HG02798 (cell line): Measurements from ENCODE around the gene HIGD1B.
"Not testable (repeated sequence)": the region's sequence is repeated elsewhere in the genome, so short reads cannot be mapped to it uniquely, and the experiment has no call there.

Experiments
- ATAC-seq: cut with Tn5 transposase; IDR thresholded peaks from one replicate; pipeline ENCODE4 v1.9.1; 2021; ENCODE audit warnings: mild to moderate bottlenecking; ENCODE audit not compliant: unreplicated experiment, poor library complexity

Gene HIGD1B

DNA sequence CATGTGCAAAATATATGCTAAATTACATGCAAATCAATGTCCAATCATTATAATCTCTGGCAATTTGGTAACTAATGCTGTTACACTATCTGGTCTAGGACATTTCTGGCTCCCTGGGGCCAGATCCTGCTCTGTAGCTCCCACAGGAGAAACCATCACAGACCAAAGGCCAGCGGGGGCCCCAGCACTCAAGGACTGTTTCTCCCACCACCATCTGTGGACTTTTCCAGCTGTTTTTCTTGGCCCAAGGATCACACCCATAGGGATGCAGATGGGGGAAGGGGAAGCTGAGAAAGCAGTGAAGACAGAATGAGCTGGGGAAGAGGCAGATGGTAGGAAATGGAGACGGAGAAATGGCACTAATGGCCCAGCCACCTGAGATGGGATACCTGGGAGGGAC is at the start of gene HIGD1B:
HIGD1B (plus strand) TSS at position 298 of the 400 bp plus-strand sequence. CDS start 270 bp downstream, outside the sequence.
- no peak for ATAC-seq

GRCh38 chr17:44798356-44798755 is 49.3 kb upstream of the HIGD1B start:
- no peak for ATAC-seq

DNA sequence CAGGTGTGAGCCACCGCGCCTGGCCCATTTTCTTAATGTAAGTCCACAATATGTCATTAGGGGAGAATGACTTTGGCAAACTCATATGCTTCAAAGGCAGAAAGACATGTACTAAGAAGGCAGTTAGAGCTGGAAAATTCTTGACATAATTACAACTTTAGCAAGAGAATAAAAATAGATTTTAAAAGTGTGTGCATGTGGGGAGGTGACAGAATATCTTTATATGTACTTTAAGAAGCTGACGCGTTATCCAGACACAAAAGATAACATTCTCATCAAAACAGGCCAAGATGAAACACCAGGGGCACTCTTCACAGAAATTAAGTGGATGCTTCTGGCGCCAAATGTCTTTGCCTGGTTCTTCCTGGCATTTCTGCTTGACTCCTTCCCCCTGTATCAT is 45.8 kb upstream of the HIGD1B start:
- ATAC-seq = no peak

- no peak for ATAC-seq
Measured at GRCh38 chr17:44804302-44805089, 43.2 kb upstream of the HIGD1B start.

DNA sequence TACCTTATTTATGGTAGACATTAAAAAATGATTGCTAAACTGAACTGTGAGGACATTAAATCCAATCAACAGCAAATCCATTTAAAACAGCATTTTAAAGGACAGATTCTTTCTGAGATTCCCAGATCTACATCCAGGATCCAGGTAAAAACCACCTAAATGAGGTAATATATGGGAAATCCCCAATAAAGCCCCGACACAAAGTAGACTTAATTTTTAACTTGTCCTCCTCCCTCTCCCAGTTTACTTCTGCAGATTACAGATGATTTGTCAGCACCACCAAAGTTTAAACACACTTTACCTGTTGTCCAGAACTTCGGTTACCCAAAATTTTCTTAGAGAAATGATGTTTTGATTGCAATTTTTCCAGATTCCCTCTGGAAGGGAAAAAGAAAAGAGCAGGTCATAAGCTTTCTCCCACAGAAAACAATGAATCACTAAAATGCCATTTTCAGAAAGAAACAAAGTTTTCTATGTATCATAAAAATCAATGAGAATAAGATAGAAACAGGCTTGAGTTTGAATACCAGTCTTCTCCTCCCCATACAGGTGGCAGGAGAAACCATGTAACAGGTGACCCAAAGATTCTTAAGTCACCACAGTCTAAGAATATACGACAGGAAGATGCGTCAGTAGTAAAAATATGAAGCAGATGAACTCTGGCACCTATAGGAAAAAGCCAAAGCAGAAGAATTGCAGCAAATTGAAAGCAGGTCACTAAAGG is 40.4 kb upstream of the HIGD1B start:
- ATAC-seq = no peak

GRCh38 chr17:44807817-44808155 is 39.9 kb upstream of the HIGD1B start:
- no peak for ATAC-seq

DNA sequence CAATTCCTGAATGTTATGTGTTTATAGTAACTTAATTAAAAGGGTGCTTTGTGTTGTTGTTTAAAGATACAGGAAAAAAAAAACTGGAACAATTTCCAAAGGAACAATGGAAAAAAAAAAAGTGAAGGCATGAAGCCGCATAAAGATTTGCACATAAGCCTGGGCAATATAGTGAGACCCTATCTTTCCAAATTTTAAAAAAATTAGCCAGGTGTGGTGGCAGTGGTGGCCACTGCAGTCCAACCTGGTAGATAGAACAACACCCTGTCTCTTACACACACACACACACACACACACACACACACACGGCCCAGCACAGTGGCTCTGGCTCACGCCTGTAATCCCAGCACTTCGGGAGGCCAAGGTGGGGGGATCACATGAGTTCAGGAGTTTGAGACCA is 39.5 kb upstream of the HIGD1B start:
- ATAC-seq = no peak

DNA sequence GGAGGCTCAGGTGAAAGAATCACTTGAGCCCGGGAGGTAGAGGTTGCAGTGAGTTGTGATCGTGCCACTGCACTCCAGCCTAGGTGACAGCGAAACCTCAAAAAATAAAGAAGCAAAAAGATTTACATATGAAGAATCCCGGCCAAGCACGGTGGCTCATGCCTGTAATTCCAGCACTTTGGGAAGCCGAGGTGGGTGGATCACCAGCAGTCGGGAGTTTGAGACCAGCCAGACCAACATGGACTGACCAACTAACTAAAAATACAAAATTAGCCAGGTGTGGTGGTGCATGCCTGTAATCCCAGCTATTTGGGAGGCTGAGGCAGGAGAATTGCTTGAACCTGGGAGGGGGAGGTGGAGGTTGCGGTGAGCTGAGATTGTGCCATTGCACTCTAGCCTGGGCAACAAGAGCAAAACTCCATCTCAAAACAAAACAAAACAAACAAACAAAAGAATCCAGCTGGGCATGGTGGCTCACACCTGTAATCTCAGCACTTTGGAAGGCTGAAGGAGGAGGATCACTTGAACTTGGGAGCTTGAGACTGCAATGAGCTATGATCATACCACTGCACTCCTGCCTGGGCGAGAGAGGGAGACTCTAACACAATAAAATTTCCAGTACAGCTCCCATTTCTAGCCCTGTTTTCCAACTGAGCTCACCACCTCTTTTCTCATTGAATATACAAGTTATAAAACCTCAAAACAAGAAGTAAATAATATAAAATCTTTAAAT is 38.9 kb upstream of the HIGD1B start:
- ATAC-seq = not testable (repeated sequence)

- no peak for ATAC-seq
Measured at GRCh38 chr17:44812263-44812662, 35.4 kb upstream of the HIGD1B start.

DNA sequence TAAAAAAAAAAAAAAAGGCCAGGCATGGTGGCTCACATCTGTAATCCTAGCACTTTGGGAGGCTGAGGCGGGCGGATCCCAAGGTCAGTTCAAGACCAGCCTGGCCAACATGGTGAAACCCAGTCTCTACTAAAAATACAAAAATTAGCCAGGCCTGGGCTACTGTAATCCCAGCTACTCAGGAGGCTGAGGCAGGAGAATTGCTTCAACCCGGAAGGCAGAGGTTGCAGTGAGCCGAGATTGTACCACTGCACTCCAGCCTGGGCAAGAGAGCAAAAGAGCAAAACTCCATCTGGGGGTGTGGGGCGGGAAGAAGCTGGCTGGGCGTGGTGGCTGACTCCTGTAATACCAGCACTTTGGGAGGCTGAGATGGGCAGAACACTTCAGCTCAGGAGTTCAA is 29.2 kb upstream of the HIGD1B start:
- not testable (repeated sequence) for ATAC-seq

DNA sequence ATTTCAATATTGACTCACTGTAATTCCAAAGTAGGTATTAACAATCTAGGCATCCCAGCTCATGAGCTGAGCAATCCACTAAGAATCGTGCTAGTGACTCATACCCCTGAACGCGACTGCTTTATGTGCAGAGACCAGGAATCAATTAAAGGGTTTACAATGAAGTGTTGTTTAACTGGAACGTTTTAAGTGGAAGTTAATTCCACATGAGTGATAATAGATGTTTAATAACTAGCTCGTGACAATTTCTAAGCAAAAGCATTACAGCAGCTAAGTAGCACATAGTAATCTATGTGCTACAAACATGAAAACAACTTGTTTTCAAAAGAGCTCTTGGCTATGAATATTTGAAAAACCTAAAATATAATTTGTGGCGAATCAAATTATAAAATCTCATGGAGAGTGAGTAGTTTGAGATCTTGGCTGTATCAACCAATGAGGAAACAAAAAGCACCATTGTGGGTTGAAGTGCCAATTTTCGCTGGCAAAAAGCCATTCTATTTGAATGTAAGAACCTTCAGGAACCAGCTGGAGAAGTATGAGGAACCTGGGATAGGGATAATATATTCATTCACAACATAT is 27.0 kb upstream of the HIGD1B start:
- no peak for ATAC-seq

GRCh38 chr17:44825236-44825635 is 22.4 kb upstream of the HIGD1B start:
- ATAC-seq = not testable (repeated sequence)

DNA sequence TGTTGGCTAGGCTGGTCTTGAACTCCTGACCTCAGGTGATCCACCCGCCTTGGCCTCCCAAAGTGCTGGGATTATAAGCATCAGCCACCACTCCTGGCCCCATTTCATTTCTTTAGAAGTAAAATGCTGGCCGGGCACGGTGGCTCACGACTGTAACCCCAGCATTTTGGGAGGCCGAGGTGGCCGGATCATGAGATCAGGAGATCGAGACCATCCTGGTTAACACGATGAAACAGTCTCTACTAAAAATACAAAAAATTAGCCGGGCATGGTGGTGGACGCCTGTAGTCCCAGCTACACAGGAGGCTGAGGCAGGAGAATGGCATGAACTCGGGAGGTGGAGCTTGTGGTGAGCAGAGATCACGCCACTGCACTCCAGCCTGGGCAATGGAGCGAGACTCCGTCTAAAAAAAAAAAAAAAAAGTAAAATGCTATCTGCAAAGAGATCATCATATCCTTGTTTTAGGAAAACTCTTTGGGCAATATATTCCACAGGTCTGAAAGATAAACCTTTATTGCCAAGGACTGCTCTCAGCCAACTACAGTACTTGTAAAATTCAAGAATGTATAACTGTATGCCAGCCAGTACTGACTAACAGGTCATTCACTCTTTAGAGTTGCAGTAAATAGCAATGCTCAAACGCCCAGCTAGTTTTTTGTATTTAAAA is 21.4 kb upstream of the HIGD1B start:
- ATAC-seq = no peak

DNA sequence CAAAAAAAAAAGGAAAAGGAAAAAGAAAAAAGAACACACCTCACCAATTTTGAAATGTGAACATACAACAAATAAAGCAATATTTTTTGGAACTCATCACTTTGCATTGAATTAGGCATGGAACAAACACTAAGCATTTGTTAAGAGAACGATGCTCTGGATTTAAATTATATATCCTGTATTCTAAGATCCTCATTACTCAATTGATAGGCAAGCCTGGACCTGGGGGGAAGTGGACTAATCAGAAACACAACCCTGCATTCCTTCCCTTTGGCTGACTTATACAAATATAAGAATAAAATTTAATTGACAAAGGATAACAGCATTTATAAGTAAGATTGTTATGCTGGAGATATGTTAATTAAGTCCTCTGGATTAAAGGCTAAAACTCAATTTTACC is 19.8 kb upstream of the HIGD1B start:
- ATAC-seq = no peak

GRCh38 chr17:44828919-44829522 is 18.7 kb upstream of the HIGD1B start:
- ATAC-seq = no peak

GRCh38 chr17:44829523-44830358 is 17.9 kb upstream of the HIGD1B start, which contains the start of gene GJC1:
TSS of gene GJC1 (minus strand) at chr17:44830287. CDS start at chr17:44805817, 24,470 bp downstream.
- ATAC-seq = peak; percentile 49

DNA sequence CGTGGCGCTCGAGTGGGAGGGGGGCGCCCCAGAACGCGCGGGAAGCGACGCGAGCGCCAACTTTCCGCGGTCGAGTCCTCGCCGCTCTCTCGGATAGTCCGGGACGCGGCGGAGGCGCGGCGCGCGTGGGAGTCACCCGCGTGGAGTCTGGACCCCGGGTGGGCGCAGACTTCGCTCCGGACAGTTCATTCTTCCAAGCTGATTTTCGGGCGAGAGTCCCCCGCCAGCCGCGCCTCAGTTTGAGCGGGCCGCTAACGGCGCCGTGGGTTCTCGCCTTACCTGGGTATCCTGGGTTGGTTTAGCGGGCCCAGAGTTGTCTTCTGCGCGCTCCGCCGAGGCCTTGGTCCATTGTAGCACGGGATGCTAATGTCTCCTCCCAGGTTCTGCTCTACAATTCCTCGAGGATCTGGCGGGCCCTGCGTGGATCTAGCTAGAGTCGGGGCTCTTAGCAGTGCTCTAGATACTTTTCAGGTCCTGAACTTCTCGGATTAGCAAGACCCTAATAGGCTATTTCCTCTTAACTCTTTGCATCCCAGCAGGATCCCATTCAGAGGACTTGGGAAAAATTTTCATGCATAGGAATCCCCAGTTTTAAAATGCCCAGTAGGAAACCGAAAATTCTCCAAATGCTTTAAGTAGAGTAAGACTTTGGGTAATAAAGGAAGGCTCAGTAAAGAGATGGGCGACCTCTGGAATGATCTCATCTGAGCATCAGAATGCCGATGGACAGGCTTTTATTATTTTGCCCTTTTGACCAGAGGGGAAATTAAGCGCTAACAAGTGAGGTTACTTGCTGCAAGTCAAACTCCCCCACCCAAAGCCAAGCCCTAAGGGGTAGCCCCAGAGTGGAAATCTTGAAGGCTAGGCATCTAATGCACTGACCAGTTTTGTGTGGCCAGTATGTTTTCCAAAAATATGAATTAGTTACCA is 17.1 kb upstream of the HIGD1B start:
- ATAC-seq = peak; percentile 26

- ATAC-seq = no peak
Measured at GRCh38 chr17:44831371-44831770, 16.3 kb upstream of the HIGD1B start.
